SK-N-SH (cell line): ENCODE data around the gene CYB561D1. TPM values are rescaled to one million over a fixed set of nuclear protein-coding genes. Genes with fewer than 3 reads are reported as not detected.

Source experiments
- CTCF ChIA-PET: fragments of 300-600, 350-600 bp; formaldehyde crosslinking; extraction: SDS; loops from one replicate; lab custom pipeline; 2021; lab: Yijun Ruan, JAX
- POLR2A ChIA-PET: fragments of 350-600 bp; sonication (Branson Sonifier 250); formaldehyde crosslinking; extraction: SDS; loops from one replicate; lab custom pipeline; 2020; ENCODE audit warnings: antibody characterized with exemption, inconsistent platforms; lab: Yijun Ruan, JAX
- DNase-seq: peaks from one replicate; pipeline ENCODE4 v3.0.0; 2012
- H2AFZ ChIP-seq: fragments of 200-600 bp; sonication (generic); 2 replicates; pipeline ENCODE4 v1.8.1; 2016; ENCODE audit warnings: antibody characterized with exemption, mild to moderate bottlenecking, low read depth
- H3F3A ChIP-seq: fragments of 200-600 bp; sonication (generic); replicated peaks from 2 replicates; pipeline ENCODE3; 2016; ENCODE audit warnings: antibody characterized with exemption, mild to moderate bottlenecking; ENCODE audit not compliant: insufficient read depth
- H3K27ac ChIP-seq, 2 experiments: fragments of 200-500 bp in 1 of 2; fragments of 200-600 bp in 1 of 2; sonication (Bioruptor generic) in 1 of 2; sonication (generic), shearing (Covaris generic) in 1 of 2; 2 replicates each; pipeline versions ENCODE4 v1.5.1 to v1.6.1; 2014 to 2016; ENCODE audit warnings: low read depth in 2 of 2, inconsistent platforms in 1 of 2, low read length in 1 of 2, mild to moderate bottlenecking in 1 of 2, mixed read lengths in 1 of 2
- H3K27me3 ChIP-seq: fragments of 200-600 bp; sonication (generic), shearing (Covaris generic); 2 replicates; pipeline ENCODE4 v1.6.1; 2016; ENCODE audit warnings: mixed run types; ENCODE audit not compliant: insufficient read depth
- H3K36me3 ChIP-seq, 2 experiments: fragments of 200-500 bp in 1 of 2; fragments of 200-600 bp in 1 of 2; sonication (Bioruptor generic) in 1 of 2; sonication (generic) in 1 of 2; replicated peaks in 1 of 2; 2 replicates each; pipeline versions ENCODE3 to v1.5.1; 2014 to 2016; ENCODE audit warnings: low read length in 1 of 2, mild to moderate bottlenecking in 1 of 2; ENCODE audit not compliant: insufficient read depth in 2 of 2, control insufficient read depth in 1 of 2
- H3K4me1 ChIP-seq, 2 experiments: fragments of 200-500 bp in 1 of 2; fragments of 200-600 bp in 1 of 2; sonication (Bioruptor generic) in 1 of 2; sonication (generic), shearing (Covaris generic) in 1 of 2; 2 replicates each; pipeline versions ENCODE4 v1.5.1 to v1.6.1; 2014 to 2016; ENCODE audit warnings: low read depth in 1 of 2, low read length in 1 of 2, mixed run types in 1 of 2; ENCODE audit not compliant: insufficient read depth in 2 of 2, control insufficient read depth in 1 of 2
- H3K4me2 ChIP-seq: fragments of 200-600 bp; sonication (generic), shearing (Covaris generic); 2 replicates; pipeline ENCODE4 v1.6.1; 2017; ENCODE audit warnings: mixed run types
- H3K4me3 ChIP-seq, 2 experiments: fragments of 200-500 bp in 1 of 2; fragments of 200-600 bp in 1 of 2; sonication (Bioruptor generic) in 1 of 2; sonication (generic), shearing (Covaris generic) in 1 of 2; 2 replicates each; pipeline versions ENCODE4 v1.5.1 to v1.8.1; 2014 to 2016; ENCODE audit warnings: low read depth in 2 of 2, inconsistent platforms in 1 of 2, low read length in 1 of 2, mild to moderate bottlenecking in 1 of 2, mixed read lengths in 1 of 2, moderate library complexity in 1 of 2
- H3K79me2 ChIP-seq: fragments of 200-600 bp; sonication (generic); 2 replicates; pipeline ENCODE4 v1.8.1; 2017; ENCODE audit warnings: mild to moderate bottlenecking; ENCODE audit not compliant: insufficient read depth
- H3K9ac ChIP-seq: fragments of 200-600 bp; sonication (generic); 2 replicates; pipeline ENCODE4 v1.6.1; 2017; ENCODE audit warnings: mixed run types
- H3K9me2 ChIP-seq: fragments of 200-600 bp; sonication (generic); 2 replicates; pipeline ENCODE4 v1.6.1; 2017; ENCODE audit warnings: mixed run types
- H3K9me3 ChIP-seq: fragments of 200-600 bp; sonication (generic); 2 replicates; pipeline ENCODE4 v1.6.1; 2017; ENCODE audit warnings: mixed run types, mild to moderate bottlenecking, moderate library complexity
- H4K20me1 ChIP-seq: fragments of 200-600 bp; sonication (generic); 2 replicates; pipeline ENCODE4 v1.6.1; 2017; ENCODE audit warnings: mild to moderate bottlenecking, mixed run types; ENCODE audit not compliant: insufficient read depth
- ELF1 ChIP-seq: IDR thresholded peaks from 2 replicates; pipeline ENCODE4 v1.4.0; 2012
- FOXM1 ChIP-seq: IDR thresholded peaks from 2 replicates; pipeline ENCODE4 v1.4.0; 2012; ENCODE audit warnings: low read depth, mild to moderate bottlenecking
- GATA2 ChIP-seq: sonication (generic); formaldehyde crosslinking; IDR thresholded peaks from 2 replicates; pipeline ENCODE4 v1.5.0; 2020; ENCODE audit warnings: mild to moderate bottlenecking, missing genetic modification reagents
- RAD21 ChIP-seq: IDR thresholded peaks from 2 replicates; pipeline ENCODE4 v1.6.1; 2012; ENCODE audit warnings: mild to moderate bottlenecking, low read length
- SIN3A ChIP-seq: IDR thresholded peaks from 2 replicates; pipeline ENCODE4 v1.6.1; 2012; ENCODE audit warnings: low read depth, mild to moderate bottlenecking, low read length, moderate library complexity, borderline replicate concordance
- TAF1 ChIP-seq: IDR thresholded peaks from 2 replicates; pipeline ENCODE4 v1.6.1; 2012; ENCODE audit warnings: low read depth, mild to moderate bottlenecking, low read length, moderate library complexity, borderline replicate concordance
- WGBS: methylation state at CpG from one replicate; pipeline ENCODE4 v1.1.6; 2017; ENCODE audit warnings: low lambda C conversion rate; 5-methylcytosine and 5-hydroxymethylcytosine counted together
- polyA plus RNA-seq, 3 experiments: library from polyadenylated mRNA; depleted of rRNA; stranded (reverse); fragments of >200 nt; gene quantifications; 2 replicates each; pipeline ENCODE4 v1.2.3, GENCODE V29; 2012
- TF ChIP-seq, protein P1 (sequence below): fragments of 150-350 bp; IDR thresholded peaks from 2 replicates; pipeline ENCODE4 v1.6.1; 2017; ENCODE audit warnings: antibody characterized with exemption, low read length, low read depth, borderline replicate concordance
- TF ChIP-seq, protein P2 (sequence below): IDR thresholded peaks from 2 replicates; pipeline ENCODE4 v1.6.1; 2012; ENCODE audit warnings: mild to moderate bottlenecking, low read depth, low read length, moderate library complexity
- TF ChIP-seq, protein P3 (sequence below): fragments of 150-350 bp; IDR thresholded peaks from 2 replicates; pipeline ENCODE4 v1.6.1; 2016; ENCODE audit warnings: mild to moderate bottlenecking, low read depth, low read length
- TF ChIP-seq, protein P4 (sequence below): IDR thresholded peaks from 2 replicates; pipeline ENCODE4 v1.4.0; 2012; ENCODE audit warnings: low read depth, borderline replicate concordance

Gene CYB561D1
- polyA plus RNA-seq, 1 of the 3 experiments (the other 2 are of a cell fraction), result 5.4 TPM

DNA sequence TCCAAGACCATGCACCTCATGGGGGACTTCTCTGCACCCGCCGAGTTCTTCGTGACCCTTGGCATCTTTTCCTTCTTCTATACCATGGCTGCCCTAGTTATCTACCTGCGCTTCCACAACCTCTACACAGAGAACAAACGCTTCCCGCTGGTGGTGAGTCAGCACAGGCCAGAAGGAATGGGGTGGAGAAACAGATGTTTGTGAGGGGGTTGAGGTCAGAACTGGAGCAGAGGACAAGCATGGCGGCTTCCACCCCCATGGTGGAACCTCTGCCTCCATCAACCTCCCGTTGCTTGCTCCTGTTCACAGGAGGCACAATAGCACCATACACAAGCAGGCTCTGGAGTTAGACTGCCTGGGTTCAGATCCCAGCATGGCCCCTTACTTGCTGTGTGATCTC, 17.1 kb upstream of the CYB561D1 start:
- H3K4me3 ChIP-seq, result no peak overlapping the region
- peaks cover 83% of the 10 kb centered on the region for H3K27me3 ChIP-seq
- H3F3A ChIP-seq, result no peaks in the 10 kb centered on the region
- ChIA-PET CTCF (interaction anchor here (2.1 kb wide), 1 partner anchor 56 kb away, joined by 10 read pairs; no protein-coding TSS in a partner anchor), POLR2A (no interaction called here)
- no peak overlapping the region for H3K9ac ChIP-seq
- H3K27ac ChIP-seq, result no peak overlapping the region
- no peak for DNase-seq
- H3K4me2 ChIP-seq, result no peak overlapping the region
- WGBS, result 49% methylated on average over 8 of the region's 8 CpGs
- no peaks in the 10 kb centered on the region for H3K9me2 ChIP-seq
- no peaks in the 10 kb centered on the region for H3K79me2 ChIP-seq
- no peak overlapping the region for H2AFZ ChIP-seq
- H3K4me1 ChIP-seq, result no peaks in the 10 kb centered on the region; a peak in 1 of 4 replicates
- H3K36me3 ChIP-seq, result no peaks in the 10 kb centered on the region
- H4K20me1 ChIP-seq, result no peaks in the 10 kb centered on the region
- TF ChIP-seq FOXM1 (no peak), RAD21 (no peak), ELF1 (no peak)
- H3K9me3 ChIP-seq, result no peaks in the 10 kb centered on the region

DNA sequence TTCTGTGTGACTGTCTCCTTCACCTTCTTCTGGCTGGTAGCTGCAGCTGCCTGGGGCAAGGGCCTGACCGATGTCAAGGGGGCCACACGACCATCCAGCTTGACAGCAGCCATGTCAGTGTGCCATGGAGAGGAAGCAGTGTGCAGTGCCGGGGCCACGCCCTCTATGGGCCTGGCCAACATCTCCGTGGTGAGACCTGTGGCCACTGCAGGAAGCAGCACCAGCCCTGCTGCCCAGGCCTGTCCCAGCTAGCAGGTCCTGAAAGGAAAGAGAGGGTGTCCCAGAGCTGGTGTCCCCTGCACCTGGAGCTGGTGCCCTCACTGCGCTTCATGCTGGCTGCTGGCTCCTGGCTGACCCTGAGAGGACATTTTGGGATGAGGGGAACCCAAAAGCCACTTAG, 16.1 kb upstream of the CYB561D1 start:
- Histone ChIP-seq H3K4me3 (no peak overlapping the region), H3K9ac (no peak overlapping the region), H3K4me1 (no peaks in the 10 kb centered on the region; a peak in 1 of 4 replicates), H3K27ac (no peak overlapping the region), H3K4me2 (no peak overlapping the region), H3F3A (no peaks in the 10 kb centered on the region), H3K36me3 (no peaks in the 10 kb centered on the region), H4K20me1 (no peaks in the 10 kb centered on the region), H3K9me2 (no peaks in the 10 kb centered on the region), H3K9me3 (no peaks in the 10 kb centered on the region), H3K79me2 (no peaks in the 10 kb centered on the region), H3K27me3 (peaks cover 77% of the 10 kb centered on the region), H2AFZ (no peak overlapping the region)
- TF ChIP-seq SIN3A (no peak), TAF1 (no peak)
- 36% methylated on average over 5 of the region's 6 CpGs for WGBS
- ChIA-PET POLR2A (no interaction called here), CTCF (interaction anchor here (0.8 to 1.7 kb wide), 4 partner anchors 12 to 79 kb away, joined by 3 to 5 read pairs (median 4); no protein-coding TSS in a partner anchor)
- DNase-seq, result no peak

GRCh38 chr1:109478806-109479205, 15.1 kb upstream of the CYB561D1 start:
- 25% methylated on average over 3 of the region's 7 CpGs for WGBS
- H3K79me2 ChIP-seq, result no peaks in the 10 kb centered on the region
- H3K27ac ChIP-seq, result no peak overlapping the region
- no peak overlapping the region for H3K9ac ChIP-seq
- no peaks in the 10 kb centered on the region for H3K9me3 ChIP-seq
- TF ChIP-seq GATA2 (CRISPR knock-in tag) (no peak), TAF1 (no peak), SIN3A (no peak)
- TF ChIP-seq, protein P1, sequence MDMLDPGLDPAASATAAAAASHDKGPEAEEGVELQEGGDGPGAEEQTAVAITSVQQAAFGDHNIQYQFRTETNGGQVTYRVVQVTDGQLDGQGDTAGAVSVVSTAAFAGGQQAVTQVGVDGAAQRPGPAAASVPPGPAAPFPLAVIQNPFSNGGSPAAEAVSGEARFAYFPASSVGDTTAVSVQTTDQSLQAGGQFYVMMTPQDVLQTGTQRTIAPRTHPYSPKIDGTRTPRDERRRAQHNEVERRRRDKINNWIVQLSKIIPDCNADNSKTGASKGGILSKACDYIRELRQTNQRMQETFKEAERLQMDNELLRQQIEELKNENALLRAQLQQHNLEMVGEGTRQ, result no peak
- TF ChIP-seq, protein P2, sequence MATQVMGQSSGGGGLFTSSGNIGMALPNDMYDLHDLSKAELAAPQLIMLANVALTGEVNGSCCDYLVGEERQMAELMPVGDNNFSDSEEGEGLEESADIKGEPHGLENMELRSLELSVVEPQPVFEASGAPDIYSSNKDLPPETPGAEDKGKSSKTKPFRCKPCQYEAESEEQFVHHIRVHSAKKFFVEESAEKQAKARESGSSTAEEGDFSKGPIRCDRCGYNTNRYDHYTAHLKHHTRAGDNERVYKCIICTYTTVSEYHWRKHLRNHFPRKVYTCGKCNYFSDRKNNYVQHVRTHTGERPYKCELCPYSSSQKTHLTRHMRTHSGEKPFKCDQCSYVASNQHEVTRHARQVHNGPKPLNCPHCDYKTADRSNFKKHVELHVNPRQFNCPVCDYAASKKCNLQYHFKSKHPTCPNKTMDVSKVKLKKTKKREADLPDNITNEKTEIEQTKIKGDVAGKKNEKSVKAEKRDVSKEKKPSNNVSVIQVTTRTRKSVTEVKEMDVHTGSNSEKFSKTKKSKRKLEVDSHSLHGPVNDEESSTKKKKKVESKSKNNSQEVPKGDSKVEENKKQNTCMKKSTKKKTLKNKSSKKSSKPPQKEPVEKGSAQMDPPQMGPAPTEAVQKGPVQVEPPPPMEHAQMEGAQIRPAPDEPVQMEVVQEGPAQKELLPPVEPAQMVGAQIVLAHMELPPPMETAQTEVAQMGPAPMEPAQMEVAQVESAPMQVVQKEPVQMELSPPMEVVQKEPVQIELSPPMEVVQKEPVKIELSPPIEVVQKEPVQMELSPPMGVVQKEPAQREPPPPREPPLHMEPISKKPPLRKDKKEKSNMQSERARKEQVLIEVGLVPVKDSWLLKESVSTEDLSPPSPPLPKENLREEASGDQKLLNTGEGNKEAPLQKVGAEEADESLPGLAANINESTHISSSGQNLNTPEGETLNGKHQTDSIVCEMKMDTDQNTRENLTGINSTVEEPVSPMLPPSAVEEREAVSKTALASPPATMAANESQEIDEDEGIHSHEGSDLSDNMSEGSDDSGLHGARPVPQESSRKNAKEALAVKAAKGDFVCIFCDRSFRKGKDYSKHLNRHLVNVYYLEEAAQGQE, result peak; percentile 92
- TF ChIP-seq, protein P3, sequence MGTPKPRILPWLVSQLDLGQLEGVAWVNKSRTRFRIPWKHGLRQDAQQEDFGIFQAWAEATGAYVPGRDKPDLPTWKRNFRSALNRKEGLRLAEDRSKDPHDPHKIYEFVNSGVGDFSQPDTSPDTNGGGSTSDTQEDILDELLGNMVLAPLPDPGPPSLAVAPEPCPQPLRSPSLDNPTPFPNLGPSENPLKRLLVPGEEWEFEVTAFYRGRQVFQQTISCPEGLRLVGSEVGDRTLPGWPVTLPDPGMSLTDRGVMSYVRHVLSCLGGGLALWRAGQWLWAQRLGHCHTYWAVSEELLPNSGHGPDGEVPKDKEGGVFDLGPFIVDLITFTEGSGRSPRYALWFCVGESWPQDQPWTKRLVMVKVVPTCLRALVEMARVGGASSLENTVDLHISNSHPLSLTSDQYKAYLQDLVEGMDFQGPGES, result no peak
- TF ChIP-seq, protein P4, sequence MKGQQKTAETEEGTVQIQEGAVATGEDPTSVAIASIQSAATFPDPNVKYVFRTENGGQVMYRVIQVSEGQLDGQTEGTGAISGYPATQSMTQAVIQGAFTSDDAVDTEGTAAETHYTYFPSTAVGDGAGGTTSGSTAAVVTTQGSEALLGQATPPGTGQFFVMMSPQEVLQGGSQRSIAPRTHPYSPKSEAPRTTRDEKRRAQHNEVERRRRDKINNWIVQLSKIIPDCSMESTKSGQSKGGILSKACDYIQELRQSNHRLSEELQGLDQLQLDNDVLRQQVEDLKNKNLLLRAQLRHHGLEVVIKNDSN, result no peak
- TF ChIP-seq, all 33 proteins: peak for 1
- Histone ChIP-seq H2AFZ (no peak overlapping the region), H3K4me1 (peaks cover 0 to 6% of the 10 kb centered on the region in 2 experiments; a peak in 1 of 4 replicates), H3F3A (no peaks in the 10 kb centered on the region), H3K4me2 (no peak overlapping the region), H3K36me3 (no peaks in the 10 kb centered on the region), H3K4me3 (no peak overlapping the region), H3K27me3 (peaks cover 68% of the 10 kb centered on the region), H3K9me2 (no peaks in the 10 kb centered on the region), H4K20me1 (no peaks in the 10 kb centered on the region)
- ChIA-PET CTCF (interaction anchor here (1.0 to 1.9 kb wide), 7 partner anchors 11 to 578 kb away, joined by 3 to 7 read pairs (median 3); partner anchors contain the start of gene CYB561D1), POLR2A (no interaction called here)
- DNase-seq, result no peak
